ENCODE data around the gene USP49. TPM values are rescaled to one million over a fixed set of nuclear protein-coding genes. Genes with fewer than 3 reads are reported as not detected.

Gene USP49
- total and polyA plus RNA-seq, 2 donors = 1.1 to 3.0 TPM

Other genes starting within 250 kb of the USP49 start
- 6.1 TPM for gene TFEB, start 159.8 kb downstream of the USP49 start, total RNA-seq
- gene TFEB, start 159.8 kb downstream of the USP49 start, polyA plus RNA-seq = 22.8 TPM
- gene PGC, start 148.0 kb downstream of the USP49 start, total RNA-seq = 0.28 TPM
- 0.73 TPM for gene PGC, start 148.0 kb downstream of the USP49 start, polyA plus RNA-seq
- gene FRS3, start 115.5 kb downstream of the USP49 start, total RNA-seq = 1.7 TPM
- 5.0 TPM for gene FRS3, start 115.5 kb downstream of the USP49 start, polyA plus RNA-seq
- gene PRICKLE4, start 114.6 kb downstream of the USP49 start, total RNA-seq = 0.38 TPM
- gene PRICKLE4, start 114.6 kb downstream of the USP49 start, polyA plus RNA-seq = 1.4 TPM
- gene TOMM6, start 107.7 kb downstream of the USP49 start, total RNA-seq = 216 TPM
- gene TOMM6, start 107.7 kb downstream of the USP49 start, polyA plus RNA-seq = 347 TPM
- gene MED20, start 25.8 kb upstream of the USP49 start, total RNA-seq = 22.4 TPM
- gene MED20, start 25.8 kb upstream of the USP49 start, polyA plus RNA-seq = 7.9 TPM
- gene BYSL, start 26.1 kb upstream of the USP49 start, total RNA-seq = 13.0 TPM
- gene BYSL, start 26.1 kb upstream of the USP49 start, polyA plus RNA-seq = 7.8 TPM
- gene CCND3, start 46.4 kb upstream of the USP49 start, total RNA-seq = 131 TPM
- gene CCND3, start 46.4 kb upstream of the USP49 start, polyA plus RNA-seq = 277 TPM
- 21.9 TPM for gene TAF8, start 155.1 kb upstream of the USP49 start, total RNA-seq
- 13.0 TPM for gene TAF8, start 155.1 kb upstream of the USP49 start, polyA plus RNA-seq
- 0.71 TPM for gene C6orf132, start 247.2 kb upstream of the USP49 start, total RNA-seq
- gene C6orf132, start 247.2 kb upstream of the USP49 start, polyA plus RNA-seq = 4.8 TPM